GM19397 (cell line): ENCODE data around the gene TNFSF10.
"Not testable (repeated sequence)": the region's sequence is repeated elsewhere in the genome, so short reads cannot be mapped to it uniquely, and the experiment has no call there.

Experiments
- ATAC-seq: cut with Tn5 transposase; IDR thresholded peaks from one replicate; pipeline ENCODE4 v1.9.1; 2021; ENCODE audit warnings: mild to moderate bottlenecking, moderate library complexity; ENCODE audit not compliant: unreplicated experiment

The TNFSF10 gene

DNA sequence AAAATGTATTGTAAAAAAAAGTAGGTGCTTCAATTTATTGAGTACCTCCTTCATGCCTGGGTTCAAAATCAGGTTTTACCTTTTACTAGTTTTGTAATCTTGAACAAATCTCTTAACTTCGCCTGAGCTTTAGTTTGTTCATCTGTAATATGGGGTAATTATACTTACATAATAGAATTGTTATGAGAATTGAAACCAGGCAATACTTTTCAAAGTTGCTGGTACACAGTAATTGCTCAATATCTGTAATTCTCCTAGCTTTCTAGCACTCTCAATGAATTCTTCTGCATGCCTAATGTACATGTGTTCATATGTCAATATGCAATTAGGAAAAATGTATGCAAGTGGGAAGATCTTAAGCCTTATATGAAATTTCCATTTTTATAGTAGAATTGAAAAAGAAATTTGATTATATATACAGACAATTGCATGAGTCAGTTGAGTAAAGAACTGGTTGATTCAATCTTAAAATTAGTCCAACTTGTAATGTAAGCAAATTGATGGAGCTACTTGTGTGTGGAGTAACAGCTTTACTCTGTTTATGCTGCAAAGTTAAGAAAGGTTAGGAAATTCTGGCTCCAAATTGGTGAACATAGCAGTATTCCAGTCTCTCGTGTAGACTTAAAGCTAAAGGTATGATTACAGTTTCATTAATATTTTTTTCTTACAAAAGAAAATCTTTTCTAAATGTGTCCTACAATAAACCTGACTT, 4.1 kb downstream of the TNFSF10 start:
- ATAC-seq = no peak

DNA sequence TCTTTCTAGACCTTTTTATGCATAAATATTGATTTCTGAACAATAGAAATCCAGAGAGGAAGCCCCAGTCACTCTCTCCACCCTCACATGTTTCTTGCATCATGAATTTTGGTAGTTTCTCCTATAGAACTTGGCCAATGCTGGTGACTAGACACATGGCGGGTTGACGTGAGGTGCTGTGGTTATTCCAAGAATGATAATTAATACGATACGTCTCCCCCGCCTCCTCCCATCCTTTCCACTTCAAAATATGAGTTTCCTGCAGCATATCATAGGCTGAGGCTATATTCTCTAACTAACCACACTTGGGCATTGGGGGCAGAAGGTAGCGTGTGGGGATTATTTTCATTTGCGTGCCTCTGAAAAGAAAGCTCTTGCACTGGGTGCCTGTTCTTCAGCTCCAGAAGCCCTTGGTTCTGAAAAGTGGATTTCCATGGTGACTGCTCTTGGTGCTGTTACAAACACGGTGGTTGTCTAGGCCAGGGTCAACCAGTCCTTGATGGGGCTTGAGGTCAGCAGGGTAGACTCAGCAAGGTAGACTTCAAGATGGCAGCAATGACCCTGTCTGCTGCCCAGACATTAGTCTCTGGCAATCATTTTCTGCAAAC, 5.3 kb downstream of the TNFSF10 start:
- no peak for ATAC-seq

DNA sequence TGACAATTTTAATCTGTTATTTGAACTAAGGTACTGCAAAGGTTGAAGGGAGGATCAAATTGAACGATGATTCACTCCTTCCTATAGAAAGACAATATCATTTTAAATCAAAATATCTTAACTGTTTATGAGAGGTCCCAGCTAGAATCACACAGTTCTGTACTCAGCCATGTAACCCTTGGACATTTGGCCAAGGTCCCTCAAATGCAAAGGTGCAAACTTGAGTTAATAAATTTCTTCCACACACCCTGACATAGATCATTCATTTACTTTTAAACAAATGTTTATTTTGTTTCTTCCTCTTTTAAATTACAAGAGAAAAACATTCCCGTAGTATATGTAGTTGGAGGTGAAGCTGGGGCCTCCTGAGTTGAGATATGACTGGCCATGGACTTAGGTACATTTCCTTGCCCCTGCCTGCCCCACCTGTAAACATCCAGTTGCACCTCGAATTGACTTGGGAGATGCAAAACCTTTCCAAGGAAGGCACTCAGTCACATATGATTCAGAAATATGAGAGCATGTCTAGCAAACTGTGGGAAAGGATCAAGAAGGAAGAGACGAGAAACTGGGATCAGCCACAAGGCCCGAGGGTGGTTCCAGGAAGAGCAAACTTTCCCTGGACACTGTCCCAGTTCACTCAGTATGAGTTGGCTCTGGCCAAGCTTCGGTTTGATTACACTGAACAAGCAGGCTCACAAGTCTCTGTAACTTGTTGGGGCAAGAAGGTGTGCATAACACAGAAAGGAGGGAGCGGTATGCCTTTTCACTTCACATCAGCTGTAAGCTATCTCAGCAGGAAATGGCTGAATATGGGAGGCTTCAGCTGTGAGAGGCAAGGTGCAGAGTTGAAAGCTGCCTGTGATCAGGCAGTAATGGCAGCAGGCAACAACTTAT, 6.7 kb downstream of the TNFSF10 start:
- ATAC-seq = no peak

DNA sequence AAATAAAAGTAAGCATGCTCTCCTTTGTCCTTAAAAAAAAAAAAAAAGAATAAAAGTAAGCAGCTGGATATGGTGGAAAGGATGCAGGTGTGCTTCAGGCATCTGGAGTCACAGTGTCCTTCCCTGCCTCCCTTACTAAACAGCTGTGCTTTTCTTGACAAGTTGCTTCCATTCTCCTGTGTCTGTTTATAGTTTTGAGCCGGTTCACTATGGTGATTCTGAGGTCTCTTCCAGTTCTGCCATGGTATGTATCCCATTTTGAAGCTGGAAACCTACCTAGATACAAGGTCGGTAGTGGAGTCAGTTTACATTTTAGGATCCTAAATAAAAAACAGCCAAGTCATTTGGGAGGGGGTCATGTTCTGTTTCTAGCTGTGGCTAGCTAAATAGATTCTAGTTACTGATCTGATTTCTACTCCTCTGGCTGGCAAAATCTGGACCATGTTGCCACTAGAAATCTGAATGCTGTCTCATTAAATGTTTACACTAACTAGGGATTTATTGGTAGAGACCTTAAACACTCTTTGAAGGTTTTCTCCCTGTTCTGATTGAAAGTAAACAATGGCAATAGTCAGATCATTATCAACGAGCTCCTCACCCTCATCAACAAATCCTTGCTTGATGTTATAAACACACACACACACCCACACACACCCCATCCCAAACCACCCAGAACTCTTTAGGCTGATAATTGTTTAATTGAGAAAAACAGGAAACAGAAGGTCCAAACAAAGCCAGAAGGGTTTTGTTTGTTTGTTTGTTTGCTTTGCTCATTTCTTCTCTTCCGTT, 7.9 kb downstream of the TNFSF10 start:
- ATAC-seq = no peak

DNA sequence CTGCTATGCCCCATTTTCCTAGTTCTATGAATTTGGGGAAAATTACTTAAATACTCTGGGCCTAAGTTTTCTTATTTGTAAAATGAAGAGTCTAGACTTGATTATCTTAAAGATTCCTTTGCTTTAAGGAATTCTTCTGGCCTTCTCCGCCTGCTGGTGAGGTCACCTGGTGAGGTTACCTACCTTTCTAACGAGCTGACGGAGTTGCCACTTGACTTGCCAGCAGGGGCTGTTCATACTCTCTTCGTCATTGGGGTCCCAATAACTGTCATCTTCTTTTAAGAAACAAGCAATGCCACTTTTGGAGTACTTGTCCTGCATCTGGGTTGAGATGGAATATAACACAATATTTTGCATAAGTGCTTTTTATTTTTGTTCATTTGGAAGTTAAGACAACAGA, 8.6 kb downstream of the TNFSF10 start:
- ATAC-seq = no peak

GRCh38 chr3:172513488-172513887, 9.7 kb downstream of the TNFSF10 start:
- ATAC-seq = no peak

GRCh38 chr3:172511783-172512762, 11.2 kb downstream of the TNFSF10 start:
- peak; percentile 49 for ATAC-seq

DNA sequence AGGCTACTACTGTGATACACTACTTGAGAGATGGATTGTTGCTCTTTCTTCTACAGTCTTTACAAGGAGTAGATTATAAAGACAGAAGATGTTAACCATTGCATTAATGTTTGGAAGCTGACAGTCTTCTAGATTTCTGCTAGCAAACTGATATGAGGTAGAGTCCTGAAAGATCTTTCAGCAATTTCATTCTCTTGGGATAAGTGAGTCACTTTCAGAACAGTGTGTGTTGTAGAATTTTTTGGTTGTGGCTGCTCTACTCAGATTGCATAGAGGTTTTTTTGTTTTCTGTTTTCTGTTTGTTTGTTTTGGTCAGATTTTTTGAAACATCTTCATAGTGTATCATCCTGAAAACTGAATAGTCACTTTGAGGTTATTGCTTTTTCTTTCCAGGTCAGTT, 17.1 kb downstream of the TNFSF10 start:
- no peak for ATAC-seq

DNA sequence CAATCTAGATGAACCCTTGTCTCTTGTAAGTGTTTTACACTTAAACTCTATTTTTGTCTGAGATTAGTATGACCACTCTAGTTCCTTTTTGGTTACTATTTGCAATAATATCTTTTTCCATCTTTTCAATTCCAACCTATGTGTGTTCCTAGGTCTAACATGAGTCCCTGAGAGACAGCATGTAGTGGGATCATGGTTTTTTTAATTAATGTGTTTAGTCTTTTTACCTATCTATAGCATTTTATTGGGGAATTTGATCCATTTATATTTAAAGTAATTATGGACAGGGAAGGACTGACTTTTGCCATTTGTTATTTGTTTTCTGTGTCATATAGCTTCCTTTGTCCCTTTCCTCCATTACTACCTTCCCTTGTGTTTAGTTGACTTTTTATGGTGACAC, 21.7 kb downstream of the TNFSF10 start:
- ATAC-seq = no peak

GRCh38 chr3:172490198-172490669, 33.0 kb downstream of the TNFSF10 start:
- not testable (repeated sequence) for ATAC-seq

- no peak for ATAC-seq
These were observed 45.1 kb downstream of the TNFSF10 start for GRCh38 chr3:172478116-172478515.

DNA sequence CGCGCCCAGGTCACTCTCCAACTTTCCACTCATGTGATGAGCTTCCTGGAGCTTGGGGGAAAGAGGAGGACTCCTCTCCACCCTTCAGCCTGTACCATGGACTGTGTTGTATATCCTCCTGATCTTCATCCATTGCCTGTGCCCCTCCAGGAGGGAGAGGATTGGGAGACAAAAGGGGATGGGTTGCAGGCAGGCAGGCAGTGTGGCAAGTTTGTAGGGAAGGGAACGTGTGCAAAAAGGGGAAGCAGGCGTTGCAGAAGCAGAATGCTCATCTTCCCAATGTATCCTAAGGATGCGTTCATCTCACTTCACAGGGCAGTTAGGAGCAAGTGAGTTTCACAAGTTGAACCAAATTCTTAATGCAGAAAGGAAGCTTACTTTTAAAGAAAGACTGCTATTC, 46.9 kb downstream of the TNFSF10 start:
- no peak for ATAC-seq

DNA sequence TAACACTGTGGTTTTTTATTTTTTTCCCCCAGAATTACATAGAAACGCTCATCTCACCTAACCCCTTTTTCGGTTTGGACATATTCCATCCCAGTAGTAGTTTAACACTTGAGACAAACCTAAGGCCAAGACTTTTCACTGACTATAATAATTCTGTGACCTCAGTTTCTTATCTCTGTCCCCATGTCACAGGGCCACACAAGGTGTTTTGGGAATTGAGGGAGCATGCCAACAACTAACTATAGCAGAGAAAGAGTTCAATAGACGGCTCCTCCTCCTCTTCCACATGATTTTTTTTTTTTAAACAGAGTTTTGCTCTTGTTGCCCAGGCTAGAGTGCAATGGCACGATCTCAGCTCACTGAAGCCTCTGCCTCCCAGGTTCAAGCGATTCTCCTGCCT, 47.5 kb downstream of the TNFSF10 start:
- no peak for ATAC-seq

GRCh38 chr3:172471903-172472302, 51.3 kb downstream of the TNFSF10 start:
- ATAC-seq = no peak

GRCh38 chr3:172470588-172470987, 52.6 kb downstream of the TNFSF10 start:
- no peak for ATAC-seq

GRCh38 chr3:172467170-172467824, 55.9 kb downstream of the TNFSF10 start:
- no peak for ATAC-seq

DNA sequence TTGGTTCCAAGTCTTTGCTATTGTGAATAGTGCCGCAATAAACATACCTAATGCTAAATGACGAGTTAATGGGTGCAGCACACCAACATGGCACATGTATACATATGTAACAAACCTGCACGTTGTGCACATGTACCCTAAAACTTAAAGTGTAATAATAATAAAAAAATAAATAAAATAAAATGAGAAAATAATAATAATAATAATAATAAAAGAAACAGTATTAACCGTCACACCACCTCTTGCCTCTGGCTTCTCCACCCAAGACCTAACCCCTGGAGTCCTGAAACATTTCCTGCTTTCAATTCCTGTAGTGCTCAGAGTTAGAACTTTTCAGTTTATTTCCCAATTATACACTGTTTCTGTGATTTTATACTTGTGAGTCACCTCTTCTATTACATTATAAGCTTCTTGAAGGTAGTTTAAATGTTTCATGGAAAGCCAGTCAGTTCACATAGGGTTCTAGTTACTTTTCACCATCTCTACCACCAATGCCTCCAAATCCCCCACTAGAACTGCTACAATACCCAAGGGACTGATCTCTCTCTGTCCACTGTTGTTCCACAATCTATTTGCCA, 56.6 kb downstream of the TNFSF10 start:
- ATAC-seq = no peak

GRCh38 chr3:172465281-172465680, 57.9 kb downstream of the TNFSF10 start:
- ATAC-seq = no peak

DNA sequence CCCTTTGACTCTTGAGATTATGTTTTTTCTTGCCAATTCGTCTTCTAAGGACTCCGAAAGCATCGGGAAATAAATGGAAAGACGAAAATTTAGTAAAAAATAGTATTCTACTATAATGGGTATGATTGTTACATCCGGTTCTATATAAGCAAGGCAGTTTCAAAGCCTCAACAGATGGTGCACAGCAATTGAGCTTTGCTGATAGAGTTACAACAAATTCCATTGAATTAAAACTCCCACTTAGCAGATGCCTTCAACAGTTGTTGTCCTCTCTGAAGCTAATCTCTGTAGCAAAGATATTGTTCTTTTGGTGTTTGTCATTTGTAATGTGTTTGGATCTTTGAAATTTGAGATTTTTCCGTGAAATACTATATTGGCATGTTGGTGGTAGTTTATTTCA, 58.9 kb downstream of the TNFSF10 start:
- no peak for ATAC-seq
